C4-2B (cell line): ENCODE measurements around the gene KCNJ10.

ENCODE experiments used
- CTCF ChIP-seq: fragments of 450-650 bp; conservative IDR thresholded peaks from 2 replicates; pipeline ENCODE4 v1.5.1; 2017; ENCODE audit warnings: mild to moderate bottlenecking
- ZFX ChIP-seq: fragments of 450-650 bp; IDR thresholded peaks from 2 replicates; pipeline ENCODE4 v1.6.1; 2017

- TF ChIP-seq CTCF (no peak), ZFX (no peak)
These were observed 49.0 kb upstream of the KCNJ10 start for GRCh38 chr1:160118928-160119327.
